ENCODE results near the gene AMN1.

DNA sequence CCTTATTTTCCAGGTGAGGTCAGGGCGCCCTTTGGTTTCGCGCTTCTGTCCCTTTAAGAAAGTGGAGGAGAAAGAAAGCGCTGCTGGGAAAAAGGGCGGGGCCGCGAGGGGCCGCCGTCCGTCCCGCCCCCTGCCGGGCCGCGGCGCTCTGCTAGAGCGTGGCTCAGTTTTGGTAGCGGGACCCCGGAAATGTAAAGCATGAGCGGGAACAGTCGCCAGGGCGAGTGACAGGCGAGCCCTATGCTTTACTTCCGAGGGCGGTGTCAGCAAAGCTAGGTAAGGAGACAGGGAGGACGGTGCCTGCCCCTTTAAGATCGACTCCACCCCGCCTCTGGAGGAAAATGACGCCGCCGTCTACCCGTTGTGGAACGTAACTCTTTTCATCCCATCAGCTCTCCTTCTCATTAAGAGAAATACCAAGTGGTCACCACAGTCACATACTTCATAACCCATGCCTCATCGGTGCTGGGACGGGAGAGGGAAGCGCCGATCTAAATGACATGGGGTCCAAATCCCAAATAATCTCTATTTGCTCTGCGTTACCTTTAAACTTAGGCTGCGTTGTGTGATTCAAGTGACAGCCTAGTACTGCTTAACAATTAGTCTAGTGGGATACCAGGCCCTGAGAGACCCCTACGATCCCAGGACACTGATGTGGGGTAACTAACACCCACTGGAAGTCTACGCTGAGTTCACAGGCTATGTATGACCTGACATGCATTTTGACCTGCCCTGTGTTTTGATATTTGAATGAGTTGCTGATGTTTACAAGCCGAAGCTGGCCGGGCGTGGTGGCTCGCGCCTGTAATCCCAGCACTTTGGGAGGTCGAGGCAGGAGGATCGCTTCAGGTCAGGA is 69.5 kb downstream of the AMN1 start, which contains the start of gene ETFBKMT:
- TF ChIP-seq, protein P1, sequence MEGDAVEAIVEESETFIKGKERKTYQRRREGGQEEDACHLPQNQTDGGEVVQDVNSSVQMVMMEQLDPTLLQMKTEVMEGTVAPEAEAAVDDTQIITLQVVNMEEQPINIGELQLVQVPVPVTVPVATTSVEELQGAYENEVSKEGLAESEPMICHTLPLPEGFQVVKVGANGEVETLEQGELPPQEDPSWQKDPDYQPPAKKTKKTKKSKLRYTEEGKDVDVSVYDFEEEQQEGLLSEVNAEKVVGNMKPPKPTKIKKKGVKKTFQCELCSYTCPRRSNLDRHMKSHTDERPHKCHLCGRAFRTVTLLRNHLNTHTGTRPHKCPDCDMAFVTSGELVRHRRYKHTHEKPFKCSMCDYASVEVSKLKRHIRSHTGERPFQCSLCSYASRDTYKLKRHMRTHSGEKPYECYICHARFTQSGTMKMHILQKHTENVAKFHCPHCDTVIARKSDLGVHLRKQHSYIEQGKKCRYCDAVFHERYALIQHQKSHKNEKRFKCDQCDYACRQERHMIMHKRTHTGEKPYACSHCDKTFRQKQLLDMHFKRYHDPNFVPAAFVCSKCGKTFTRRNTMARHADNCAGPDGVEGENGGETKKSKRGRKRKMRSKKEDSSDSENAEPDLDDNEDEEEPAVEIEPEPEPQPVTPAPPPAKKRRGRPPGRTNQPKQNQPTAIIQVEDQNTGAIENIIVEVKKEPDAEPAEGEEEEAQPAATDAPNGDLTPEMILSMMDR (IDR thresholded peaks at IDR 0.05) = peak; percentile 33 to 92 (median 69)
- peak in 1 of 2 donors; percentile 42 for TF ChIP-seq POLR2A (IDR thresholded peaks at IDR 0.05)

All from tibial nerve (tissue), 3 donors.